Endothelial cell of umbilical vein (primary cell): ENCODE results near the gene CCDC61. TPM values are rescaled to one million over a fixed set of nuclear protein-coding genes. Genes with fewer than 3 reads are reported as not detected.

Experiments used
- BruUV-seq: library from RNA; stranded (reverse); fragments of 400-500 nt; replicated peaks from 2 replicates; lab custom pipeline; 2021; lab: Mats Ljungman, UMichigan
- CTCF ChIA-PET: fragments of 300-600, 350-600 bp; sonication (Branson Sonifier 250); formaldehyde crosslinking; loops from one replicate; lab custom pipeline; 2021; ENCODE audit warnings: antibody characterized with exemption, inconsistent platforms; lab: Charles Lee
- POLR2A ChIA-PET: fragments of 300-600, 350-600 bp; sonication (Branson Sonifier 250); formaldehyde crosslinking; loops from one replicate; lab custom pipeline; 2021; ENCODE audit warnings: antibody characterized with exemption, inconsistent platforms; lab: Charles Lee
- DNase-seq: peaks from one replicate; pipeline ENCODE4 v3.0.0-alpha.2; 2011; ENCODE audit warnings: low read depth, low spot score
- FAIRE-seq: peaks from 2 replicates; lab custom pipeline; 2011; peaks lifted over from hg19 to GRCh38; lab: Jason Lieb, UNC
- H2AFZ ChIP-seq: 2 replicates; pipeline ENCODE4 v1.6.0; 2012; ENCODE audit warnings: low read depth, low read length, control low read depth, inconsistent platforms
- H3K27ac ChIP-seq: 2 replicates; pipeline ENCODE4 v1.5.1; 2011; ENCODE audit warnings: low read depth, mild to moderate bottlenecking, control low read depth, low read length, moderate library complexity; ENCODE audit not compliant: insufficient read depth
- H3K27me3 ChIP-seq, 2 experiments: 2 replicates each; pipeline versions ENCODE4 v1.6.0 to v1.6.1; 2011; ENCODE audit warnings: low read length in 2 of 2, mixed read lengths in 1 of 2; ENCODE audit not compliant: control insufficient read depth in 2 of 2, insufficient read depth in 2 of 2
- H3K36me3 ChIP-seq, 2 experiments: 2 replicates in 1 of 2; 3 replicates in 1 of 2; pipeline ENCODE4 v1.5.1; 2011; ENCODE audit warnings: low read length in 2 of 2, mild to moderate bottlenecking in 1 of 2, moderate library complexity in 1 of 2; ENCODE audit not compliant: control insufficient read depth in 2 of 2, insufficient read depth in 2 of 2; ENCODE audit errors: extremely low read depth in 1 of 2
- H3K4me1 ChIP-seq: 3 replicates; pipeline ENCODE4 v1.5.1; 2011; ENCODE audit warnings: mild to moderate bottlenecking, low read length; ENCODE audit not compliant: control insufficient read depth, insufficient read depth; ENCODE audit errors: extremely low read depth
- H3K4me2 ChIP-seq: 2 replicates; pipeline ENCODE4 v1.6.1; 2011; ENCODE audit warnings: low read length, control low read depth, mixed read lengths; ENCODE audit not compliant: insufficient read depth
- H3K4me3 ChIP-seq, 3 experiments: fragments of 200-600 bp in 1 of 3; sonication (generic), shearing (Covaris generic) in 1 of 3; replicated peaks in 1 of 3; 2 replicates each; pipeline ENCODE4 v1.5.1; 2011 to 2016; ENCODE audit warnings: control low read depth in 3 of 3, low read length in 3 of 3, mild to moderate bottlenecking in 2 of 3, inconsistent platforms in 1 of 3, low read depth in 1 of 3, moderate library complexity in 1 of 3; ENCODE audit not compliant: insufficient read depth in 1 of 3
- H3K79me2 ChIP-seq: 2 replicates; pipeline ENCODE4 v1.6.0; 2012; ENCODE audit warnings: low read length, inconsistent platforms; ENCODE audit not compliant: control insufficient read depth, insufficient read depth
- H3K9ac ChIP-seq: replicated peaks from 2 replicates; pipeline ENCODE3; 2011; ENCODE audit warnings: low read length, control low read depth; ENCODE audit not compliant: insufficient read depth; ENCODE audit errors: extremely low read depth
- H3K9me1 ChIP-seq: replicated peaks from 3 replicates; pipeline ENCODE4 v1.6.0; 2011; ENCODE audit warnings: mild to moderate bottlenecking, low read length; ENCODE audit not compliant: control insufficient read depth, insufficient read depth; ENCODE audit errors: extremely low read depth
- H3K9me3 ChIP-seq: replicated peaks from 2 replicates; pipeline ENCODE4 v1.5.1; 2012; ENCODE audit warnings: low read length, inconsistent platforms; ENCODE audit not compliant: control insufficient read depth, insufficient read depth
- H4K20me1 ChIP-seq: replicated peaks from 2 replicates; pipeline ENCODE3; 2011; ENCODE audit warnings: mild to moderate bottlenecking, low read length; ENCODE audit not compliant: control insufficient read depth, insufficient read depth; ENCODE audit errors: extremely low read depth
- EZH2 ChIP-seq: IDR thresholded peaks from 2 replicates; pipeline ENCODE4 v1.6.1; 2012; ENCODE audit warnings: borderline replicate concordance, low read depth, mild to moderate bottlenecking, moderate library complexity, low read length, inconsistent platforms; ENCODE audit not compliant: severe bottlenecking
- FOS ChIP-seq: IDR thresholded peaks from 2 replicates; pipeline ENCODE4 v1.6.1; 2011; ENCODE audit warnings: mild to moderate bottlenecking, low read length, moderate library complexity, borderline replicate concordance; ENCODE audit not compliant: insufficient read depth
- GATA2 ChIP-seq: IDR thresholded peaks from 2 replicates; pipeline ENCODE4 v1.7.0; 2011; ENCODE audit warnings: low read depth, mild to moderate bottlenecking, moderate library complexity, mixed read lengths, low read length; ENCODE audit not compliant: insufficient read length, insufficient read depth
- JUN ChIP-seq: IDR thresholded peaks from 2 replicates; pipeline ENCODE4 v1.6.1; 2011; ENCODE audit warnings: borderline replicate concordance, low read depth; ENCODE audit not compliant: insufficient read length, insufficient read depth
- MYC ChIP-seq: IDR thresholded peaks from one replicate; pipeline ENCODE4 v1.6.1; 2011; ENCODE audit warnings: mild to moderate bottlenecking, low read depth, low read length
- POLR2A ChIP-seq: IDR thresholded peaks from 2 replicates; pipeline ENCODE4 v1.6.1; 2012; ENCODE audit warnings: low read depth, mild to moderate bottlenecking, control low read depth, low read length
- POLR2AphosphoS5 ChIP-seq: IDR thresholded peaks from 2 replicates; pipeline ENCODE4 v1.6.1; 2012; ENCODE audit warnings: low read depth, mild to moderate bottlenecking, control low read depth, low read length, moderate library complexity; ENCODE audit not compliant: insufficient read depth
- dilution Hi-C: fragments of 300-500 bp; cut with MboI; formaldehyde crosslinking; loops from one replicate; pipeline ENCODE4 v1.15.0; 2019; ENCODE audit warnings: low sequenced_read_pairs; ENCODE audit not compliant: extremely low pct_ligation_motif_present
- intact Hi-C: fragments of 100-400 bp; cut with micrococcal nuclease; formaldehyde crosslinking; loops from one replicate; pipeline ENCODE4 v1.10.0; 2022
- polyA plus RNA-seq, 4 experiments: library from polyadenylated mRNA; depleted of rRNA in 3 of 4; stranded (reverse) in 3 of 4; unstranded in 1 of 4; fragments of >200 nt; gene quantifications; 2 replicates each; pipeline versions ENCODE4 v1.2.1 to v1.2.3, GENCODE V29; 2011 to 2012; ENCODE audit warnings: missing spikeins in 1 of 4
- total RNA-seq: library from RNA; stranded (reverse); gene quantifications from 2 replicates; pipeline ENCODE4 v1.2.3, GENCODE V29; 2021
- TF ChIP-seq, protein P1 (sequence below), 2 donors: IDR thresholded peaks; 1 replicate in 1 of 2; 2 replicates in 1 of 2; pipeline ENCODE4 v1.5.1; 2011; ENCODE audit warnings: low read length in 2 of 2, mild to moderate bottlenecking in 2 of 2, moderate library complexity in 2 of 2, control low read depth in 1 of 2, inconsistent platforms in 1 of 2, low read depth in 1 of 2; ENCODE audit not compliant: insufficient read depth in 1 of 2; ENCODE audit errors: extremely low read depth in 1 of 2
- TF ChIP-seq, protein P2 (sequence below): IDR thresholded peaks from 2 replicates; pipeline ENCODE4 v1.6.1; 2011; ENCODE audit not compliant: insufficient read depth, insufficient read length

The CCDC61 gene
- total and polyA plus RNA-seq, 2 donors (not counting 3 experiments of a cell fraction or from before 2014, with no cell fraction given), result 10.3 to 20.1 TPM

DNA sequence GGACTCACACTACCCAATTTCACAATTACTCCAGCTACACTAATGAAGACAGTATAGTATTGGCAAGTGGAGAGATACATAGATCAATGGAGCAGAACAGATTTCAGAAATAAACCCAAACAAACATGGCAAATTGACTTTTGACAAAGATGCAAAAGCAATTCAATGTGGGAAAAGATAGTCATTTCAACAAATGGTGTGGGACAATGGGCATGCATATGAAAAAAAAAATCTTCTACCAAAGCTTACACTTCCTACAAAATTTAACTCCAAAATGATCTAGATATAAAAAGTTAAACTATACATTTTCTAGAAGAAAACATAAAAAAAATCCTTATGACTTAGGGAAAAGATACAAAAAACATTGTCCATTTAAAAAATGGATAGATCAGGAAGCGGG is 48.3 kb downstream of the CCDC61 start:
- Histone ChIP-seq H3K36me3 (no peaks in the 10 kb centered on the region), H3K79me2 (no peaks in the 10 kb centered on the region), H3K4me2 (no peak overlapping the region), H4K20me1 (no peaks in the 10 kb centered on the region), H3K9me3 (no peaks in the 10 kb centered on the region), H3K9ac (no peak overlapping the region), H3K9me1 (no peaks in the 10 kb centered on the region), H3K27ac (no peak overlapping the region), H3K4me1 (no peaks in the 10 kb centered on the region), H3K4me3 (no peak overlapping the region), H2AFZ (no peak overlapping the region), H3K27me3 (peaks cover 7 to 17% of the 10 kb centered on the region in 2 experiments)
- CTCF ChIA-PET, result interaction anchor here (1.0 to 1.9 kb wide), 2 partner anchors 10 to 14 kb away, joined by 6 to 7 read pairs; no protein-coding TSS in a partner anchor
- TF ChIP-seq FOS (no peak), MYC (no peak), POLR2A (no peak)
- BruUV-seq, result no TSS peak
- no peak for FAIRE-seq
- intact Hi-C loops, result no loop called here
- POLR2A ChIA-PET, result no interaction called here
- dilution Hi-C loops, result no loop called here
- DNase-seq, result no peak

DNA sequence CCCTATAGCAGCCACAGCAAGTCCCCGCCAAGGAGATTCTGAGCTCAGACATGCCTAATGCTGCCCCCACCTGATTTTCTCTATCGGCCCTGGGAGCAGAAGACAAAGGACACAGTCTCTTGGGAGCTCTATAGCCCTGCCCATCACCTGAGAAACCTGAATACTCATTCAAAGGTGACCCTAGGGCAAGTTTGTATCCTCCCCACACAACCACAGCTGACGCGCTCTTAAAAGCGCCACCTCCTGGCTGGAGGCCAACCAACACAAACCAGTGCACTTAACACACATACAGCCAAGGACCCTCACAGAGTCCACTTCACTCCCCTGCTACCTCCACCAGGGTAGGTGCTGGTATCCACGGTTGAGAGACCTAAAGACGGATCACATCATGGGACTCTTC is 54.3 kb downstream of the CCDC61 start:
- H3K79me2 ChIP-seq, result no peaks in the 10 kb centered on the region
- no peak overlapping the region for H3K27ac ChIP-seq
- no peak overlapping the region for H3K4me2 ChIP-seq
- H3K27me3 ChIP-seq, result peaks cover 9 to 38% of the 10 kb centered on the region in 2 experiments
- no TSS peak for BruUV-seq
- H3K4me1 ChIP-seq, result no peaks in the 10 kb centered on the region
- no peaks in the 10 kb centered on the region for H3K36me3 ChIP-seq
- no peak overlapping the region for H2AFZ ChIP-seq
- no peak for TF ChIP-seq FOS
- TF ChIP-seq POLR2A, result no peak
- TF ChIP-seq POLR2AphosphoS5, result no peak
- TF ChIP-seq, protein P1, sequence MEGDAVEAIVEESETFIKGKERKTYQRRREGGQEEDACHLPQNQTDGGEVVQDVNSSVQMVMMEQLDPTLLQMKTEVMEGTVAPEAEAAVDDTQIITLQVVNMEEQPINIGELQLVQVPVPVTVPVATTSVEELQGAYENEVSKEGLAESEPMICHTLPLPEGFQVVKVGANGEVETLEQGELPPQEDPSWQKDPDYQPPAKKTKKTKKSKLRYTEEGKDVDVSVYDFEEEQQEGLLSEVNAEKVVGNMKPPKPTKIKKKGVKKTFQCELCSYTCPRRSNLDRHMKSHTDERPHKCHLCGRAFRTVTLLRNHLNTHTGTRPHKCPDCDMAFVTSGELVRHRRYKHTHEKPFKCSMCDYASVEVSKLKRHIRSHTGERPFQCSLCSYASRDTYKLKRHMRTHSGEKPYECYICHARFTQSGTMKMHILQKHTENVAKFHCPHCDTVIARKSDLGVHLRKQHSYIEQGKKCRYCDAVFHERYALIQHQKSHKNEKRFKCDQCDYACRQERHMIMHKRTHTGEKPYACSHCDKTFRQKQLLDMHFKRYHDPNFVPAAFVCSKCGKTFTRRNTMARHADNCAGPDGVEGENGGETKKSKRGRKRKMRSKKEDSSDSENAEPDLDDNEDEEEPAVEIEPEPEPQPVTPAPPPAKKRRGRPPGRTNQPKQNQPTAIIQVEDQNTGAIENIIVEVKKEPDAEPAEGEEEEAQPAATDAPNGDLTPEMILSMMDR (IDR thresholded peaks at IDR 0.05; ENCODE audit: extremely low read depth in 1 of 2, insufficient read depth in 1 of 2, low read depth in 1 of 2, low read length in 2 of 2), result no peak
- TF ChIP-seq JUN, result no peak
- TF ChIP-seq, protein P2, sequence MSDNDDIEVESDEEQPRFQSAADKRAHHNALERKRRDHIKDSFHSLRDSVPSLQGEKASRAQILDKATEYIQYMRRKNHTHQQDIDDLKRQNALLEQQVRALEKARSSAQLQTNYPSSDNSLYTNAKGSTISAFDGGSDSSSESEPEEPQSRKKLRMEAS, result no peak
- TF ChIP-seq MYC, result no peak
- TF ChIP-seq GATA2, result no peak
- TF ChIP-seq EZH2, result no peak
- no peaks in the 10 kb centered on the region for H3K9me1 ChIP-seq
- H4K20me1 ChIP-seq, result no peaks in the 10 kb centered on the region
- intact Hi-C loops, result no loop called here
- H3K9ac ChIP-seq, result no peak overlapping the region
- H3K9me3 ChIP-seq, result no peaks in the 10 kb centered on the region
- ChIA-PET POLR2A (no interaction called here), CTCF (interaction anchor here (0.8 to 1.5 kb wide), 5 partner anchors 9 to 33 kb away, joined by 3 to 10 read pairs (median 3); partner anchors contain the start of gene IGFL4)
- FAIRE-seq, result no peak
- dilution Hi-C loops, result no loop called here
- H3K4me3 ChIP-seq, result no peak overlapping the region
- DNase-seq, result no peak
